Stomach (tissue), 4 donors: ENCODE results near the gene ADGRD1.

Experiments used
- EP300 ChIP-seq: sonication (generic); formaldehyde crosslinking; IDR thresholded peaks from one replicate; pipeline ENCODE4 v1.6.1; 2017; ENCODE audit warnings: antibody characterized with exemption
- POLR2A ChIP-seq, 4 donors: fragments of 450-650 bp; IDR thresholded peaks; one replicate each; pipeline ENCODE4 v1.6.1; 2016; ENCODE audit warnings: antibody characterized with exemption in 4 of 4, control low read depth in 2 of 4, mild to moderate bottlenecking in 1 of 4, moderate library complexity in 1 of 4
- POLR2AphosphoS5 ChIP-seq, 3 donors: sonication (generic); formaldehyde crosslinking; IDR thresholded peaks; one replicate each; pipeline ENCODE4 v1.6.1; 2016; ENCODE audit warnings: antibody characterized with exemption in 3 of 3
- TF ChIP-seq, protein P1 (sequence below), 7 experiments: fragments of 450-650 bp in 4 of 7; fragments of 200-600 bp in 3 of 7; sonication (generic) in 3 of 7; IDR thresholded peaks; one replicate each; pipeline ENCODE4 v1.5.1; 2016 to 2019; ENCODE audit warnings: antibody characterized with exemption in 7 of 7, control low read depth in 2 of 7, mild to moderate bottlenecking in 1 of 7

DNA sequence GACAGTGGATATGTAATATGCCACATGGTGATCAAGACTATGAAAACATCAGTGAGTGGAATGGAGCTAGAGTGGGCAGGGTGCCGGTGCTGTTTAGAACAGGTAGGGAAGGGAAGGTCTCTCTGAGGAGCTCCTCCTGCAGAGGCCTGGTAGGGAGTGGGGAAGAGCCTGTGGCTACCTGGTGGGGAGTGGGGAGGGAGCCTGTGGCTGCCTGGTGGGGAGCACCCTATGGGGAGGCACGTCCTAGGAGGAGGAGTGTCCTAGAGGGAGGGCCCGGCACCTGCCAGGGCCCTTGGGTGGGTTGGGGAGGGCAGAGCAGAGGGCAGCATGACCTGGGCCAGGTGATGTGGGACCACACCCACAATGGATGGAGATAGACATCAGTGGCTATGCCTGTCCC is 122.6 kb downstream of the ADGRD1 start:
- TF ChIP-seq, protein P1, sequence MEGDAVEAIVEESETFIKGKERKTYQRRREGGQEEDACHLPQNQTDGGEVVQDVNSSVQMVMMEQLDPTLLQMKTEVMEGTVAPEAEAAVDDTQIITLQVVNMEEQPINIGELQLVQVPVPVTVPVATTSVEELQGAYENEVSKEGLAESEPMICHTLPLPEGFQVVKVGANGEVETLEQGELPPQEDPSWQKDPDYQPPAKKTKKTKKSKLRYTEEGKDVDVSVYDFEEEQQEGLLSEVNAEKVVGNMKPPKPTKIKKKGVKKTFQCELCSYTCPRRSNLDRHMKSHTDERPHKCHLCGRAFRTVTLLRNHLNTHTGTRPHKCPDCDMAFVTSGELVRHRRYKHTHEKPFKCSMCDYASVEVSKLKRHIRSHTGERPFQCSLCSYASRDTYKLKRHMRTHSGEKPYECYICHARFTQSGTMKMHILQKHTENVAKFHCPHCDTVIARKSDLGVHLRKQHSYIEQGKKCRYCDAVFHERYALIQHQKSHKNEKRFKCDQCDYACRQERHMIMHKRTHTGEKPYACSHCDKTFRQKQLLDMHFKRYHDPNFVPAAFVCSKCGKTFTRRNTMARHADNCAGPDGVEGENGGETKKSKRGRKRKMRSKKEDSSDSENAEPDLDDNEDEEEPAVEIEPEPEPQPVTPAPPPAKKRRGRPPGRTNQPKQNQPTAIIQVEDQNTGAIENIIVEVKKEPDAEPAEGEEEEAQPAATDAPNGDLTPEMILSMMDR (IDR thresholded peaks at IDR 0.05): no peak
- TF ChIP-seq POLR2AphosphoS5 (IDR thresholded peaks at IDR 0.05) (no peak), POLR2A (IDR thresholded peaks at IDR 0.05) (no peak), EP300 (no peak)
